Stimulated activated CD4-positive, alpha-beta T cell treated with anti-CD3 and anti-CD28 coated beads, Interleukin-12 subunit alpha, Interleukin-12 subunit beta, amount 100 ng/mL, for 48 hours (primary cell): ENCODE data around the gene CACNA2D3.

Experiments used
- DNase-seq, 3 donors: peaks; one replicate each; pipeline ENCODE4 v3.0.0-alpha.2; 2020; ENCODE audit warnings: low read depth in 2 of 3, low spot score in 1 of 3

CACNA2D3 gene

GRCh38 chr3:54518011-54518675 is 395.8 kb downstream of the CACNA2D3 start:
- DNase-seq, result no peak

- DNase-seq, result no peak
Measured at GRCh38 chr3:54519493-54519892, 397.1 kb downstream of the CACNA2D3 start.

GRCh38 chr3:54520060-54520459 is 397.7 kb downstream of the CACNA2D3 start:
- DNase-seq, result no peak

DNA sequence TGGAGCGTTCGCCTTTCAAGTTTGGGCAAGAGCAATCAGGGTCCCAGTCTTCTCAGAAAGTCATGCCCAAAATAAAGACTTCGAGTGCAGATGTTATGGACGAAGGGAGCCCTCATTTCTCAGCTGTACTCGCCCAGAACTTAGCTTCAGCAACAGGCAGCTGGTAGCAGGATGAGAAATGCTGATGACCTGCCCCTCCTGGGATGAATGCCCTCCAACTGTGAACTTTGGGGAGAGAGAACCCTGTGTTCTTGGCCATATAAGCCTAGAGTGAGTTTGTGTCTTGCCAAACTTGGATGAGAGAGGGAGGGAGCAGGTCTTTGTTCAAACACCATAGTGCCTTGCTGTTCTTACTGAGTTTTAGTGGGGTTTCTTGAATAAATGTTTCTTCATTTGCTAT is 405.2 kb downstream of the CACNA2D3 start:
- DNase-seq, result no peak

GRCh38 chr3:54527953-54528352 is 405.6 kb downstream of the CACNA2D3 start:
- no peak for DNase-seq

GRCh38 chr3:54528668-54529067 is 406.3 kb downstream of the CACNA2D3 start:
- no peak for DNase-seq

GRCh38 chr3:54530091-54530490 is 407.7 kb downstream of the CACNA2D3 start:
- no peak for DNase-seq

DNA sequence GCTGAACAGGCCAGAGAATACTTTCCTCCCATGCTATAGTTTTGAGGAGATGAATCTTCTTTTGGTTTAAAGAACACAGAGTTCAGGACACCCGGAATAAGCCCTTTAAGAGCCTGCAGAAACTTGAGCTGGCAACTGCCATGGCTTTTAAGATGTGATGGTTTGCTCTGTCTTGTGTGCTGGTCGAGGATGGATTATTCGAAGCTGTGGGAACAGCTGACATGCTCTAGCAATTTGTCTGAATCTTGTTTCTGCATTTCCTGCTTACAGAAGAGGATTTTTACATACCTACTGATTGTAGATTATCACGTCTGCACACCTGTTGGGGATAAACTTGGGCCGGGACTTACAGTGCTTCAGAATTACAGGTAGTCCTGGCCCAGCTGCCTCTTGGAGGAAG is 408.6 kb downstream of the CACNA2D3 start:
- no peak for DNase-seq

GRCh38 chr3:54531741-54532140 is 409.4 kb downstream of the CACNA2D3 start:
- DNase-seq, result no peak

GRCh38 chr3:54533856-54534255 is 411.5 kb downstream of the CACNA2D3 start:
- DNase-seq, result no peak

- DNase-seq, result no peak
Measured at GRCh38 chr3:54535619-54536018, 413.3 kb downstream of the CACNA2D3 start.

- no peak for DNase-seq
Measured at GRCh38 chr3:54536450-54536849, 414.1 kb downstream of the CACNA2D3 start.

GRCh38 chr3:54537506-54537905 is 415.2 kb downstream of the CACNA2D3 start:
- DNase-seq, result no peak

DNA sequence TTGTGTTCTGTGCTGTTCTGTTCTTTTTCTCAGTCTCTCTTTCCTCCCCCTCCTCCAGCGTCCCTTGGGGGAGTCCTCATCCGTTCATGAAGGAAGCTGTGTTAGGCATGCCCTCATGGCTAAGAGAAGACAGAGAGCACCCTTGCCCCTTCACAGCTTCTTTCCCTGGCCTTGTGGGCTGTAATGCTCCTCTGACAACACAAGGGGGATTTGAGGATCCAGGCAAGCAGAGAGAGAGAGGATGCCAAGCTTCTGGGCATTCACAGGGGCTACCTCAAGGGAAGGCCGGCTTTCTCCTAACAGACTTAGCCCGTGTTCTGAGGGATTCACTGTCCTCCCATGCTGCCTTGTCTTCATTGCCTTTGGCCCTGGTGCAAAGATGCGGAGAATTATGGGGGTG is 416.0 kb downstream of the CACNA2D3 start:
- DNase-seq, result no peak

GRCh38 chr3:54541369-54541768 is 419.0 kb downstream of the CACNA2D3 start:
- DNase-seq, result no peak

DNA sequence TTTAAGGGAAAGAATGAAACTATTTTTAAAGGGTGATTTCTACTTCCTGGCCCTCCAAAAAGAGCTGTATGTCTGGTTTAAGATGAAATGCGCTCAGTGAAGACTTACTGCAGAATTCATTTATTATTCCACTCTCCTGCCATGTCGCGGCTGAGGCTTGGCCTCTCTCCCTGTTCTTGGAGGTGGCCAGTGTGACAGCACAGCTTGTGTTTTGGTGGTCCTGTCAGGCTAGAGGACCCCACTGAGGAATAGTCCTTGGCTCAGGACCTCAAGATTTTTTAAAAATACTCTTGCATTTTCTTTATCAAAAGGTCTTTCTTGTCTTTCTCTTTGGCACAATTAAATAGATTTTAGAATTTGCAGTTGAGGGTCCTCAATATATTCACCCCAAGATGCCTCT is 421.1 kb downstream of the CACNA2D3 start:
- no peak for DNase-seq

DNA sequence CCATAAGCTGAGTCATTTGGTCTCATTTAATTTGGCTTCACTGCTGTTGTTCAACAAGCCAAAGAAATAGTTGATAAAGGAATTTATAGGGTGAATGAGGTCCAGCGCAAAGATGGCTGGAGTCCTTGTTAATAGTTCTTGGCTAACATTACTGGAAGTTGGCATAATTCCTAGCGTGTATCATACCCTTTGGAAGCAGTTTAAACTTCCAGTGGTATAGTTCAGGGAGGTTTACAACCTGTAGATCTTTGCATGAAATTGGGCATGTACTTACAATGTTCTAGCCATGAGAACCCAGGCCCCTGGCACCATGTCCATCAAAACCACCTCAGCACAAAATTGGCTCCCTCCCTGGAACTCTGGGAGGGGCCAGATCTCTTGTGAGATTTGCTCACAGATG is 424.7 kb downstream of the CACNA2D3 start:
- DNase-seq, result no peak

DNA sequence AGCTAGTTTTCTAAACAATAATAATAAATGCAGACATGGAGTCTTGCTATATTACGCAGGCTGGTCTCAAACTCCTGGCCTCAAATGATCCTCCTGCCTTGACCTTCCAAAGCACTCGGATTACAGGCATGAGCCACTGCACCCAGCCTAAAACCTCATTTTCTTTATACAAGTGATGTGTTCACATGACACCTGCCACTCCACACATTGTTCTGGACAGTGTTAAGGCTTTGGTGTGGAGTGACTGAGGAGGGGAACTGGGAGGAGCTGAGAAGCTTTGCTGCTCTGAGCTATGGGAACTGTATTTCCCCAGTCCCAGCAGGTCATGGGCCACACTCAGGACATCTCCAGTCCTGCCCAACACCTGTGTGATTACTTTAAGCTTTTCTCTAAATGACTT is 425.5 kb downstream of the CACNA2D3 start:
- DNase-seq, result no peak

- no peak for DNase-seq
Measured at GRCh38 chr3:54549607-54550220, 427.4 kb downstream of the CACNA2D3 start.

GRCh38 chr3:54550221-54550977 is 428.0 kb downstream of the CACNA2D3 start:
- DNase-seq, result no peak

GRCh38 chr3:54556630-54557029 is 434.3 kb downstream of the CACNA2D3 start:
- no peak for DNase-seq
